Measurements from ENCODE around the gene SIM2.
A peak's percentile ranks its signal among the peaks of the same experiment; 100 is the strongest.

SIM2 gene

DNA sequence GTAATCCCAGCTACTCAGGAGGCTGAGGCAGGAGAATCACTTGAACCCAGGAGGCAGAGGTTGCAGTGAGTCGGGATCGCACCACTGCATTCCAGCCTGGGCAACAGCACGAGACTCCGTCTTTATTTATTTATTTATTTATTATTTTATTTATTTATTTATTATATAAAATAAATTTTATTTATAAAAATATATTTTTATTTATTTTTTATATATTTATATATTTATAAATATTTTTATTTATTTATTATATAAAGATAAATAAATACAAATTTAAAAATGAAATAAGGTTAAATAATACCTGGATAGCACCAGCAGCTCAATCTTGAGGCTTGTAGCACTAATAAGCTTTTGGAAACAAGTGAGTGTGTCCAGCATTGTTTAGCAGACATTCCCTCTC, 40.9 kb upstream of the SIM2 start:
- no peak for DNase-seq (ENCODE audit: extremely low spot score)
- ChIA-PET CTCF (interaction anchor here (0.6 kb wide), 1 partner anchor 27 kb away, joined by 3 read pairs; no protein-coding TSS in a partner anchor), POLR2A (interaction anchor here (0.6 kb wide), 1 partner anchor 42 kb away, joined by 3 read pairs; no protein-coding TSS in a partner anchor)
- TF ChIP-seq FOXM1 (IDR thresholded peaks at IDR 0.05; ENCODE audit: borderline replicate concordance) (no peak), TARDBP (IDR thresholded peaks at IDR 0.05) (no peak), ZNF384 (IDR thresholded peaks at IDR 0.05) (no peak), SP1 (IDR thresholded peaks at IDR 0.05) (no peak), HDGF (IDR thresholded peaks at IDR 0.05; ENCODE audit: borderline replicate concordance) (no peak)

DNA sequence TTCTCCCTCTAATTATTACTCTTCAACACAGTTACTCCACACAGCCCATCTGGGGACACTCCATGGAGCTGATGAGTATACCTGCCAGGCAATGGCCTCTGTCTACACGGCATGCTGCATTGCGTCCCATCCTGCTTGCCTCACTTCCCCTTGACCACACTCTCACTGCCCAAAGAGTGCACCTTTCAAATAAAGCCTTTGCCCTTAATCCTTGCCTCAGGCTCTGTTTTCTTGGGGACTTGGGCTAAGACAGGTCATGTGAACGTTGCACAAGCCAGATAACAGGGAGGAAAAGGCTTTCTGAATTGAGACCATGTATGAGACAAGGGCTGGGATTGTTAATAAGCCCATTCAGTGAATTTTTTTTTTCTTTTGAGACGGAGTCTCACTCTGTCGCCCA, 40.0 kb upstream of the SIM2 start:
- TF ChIP-seq, protein P1, sequence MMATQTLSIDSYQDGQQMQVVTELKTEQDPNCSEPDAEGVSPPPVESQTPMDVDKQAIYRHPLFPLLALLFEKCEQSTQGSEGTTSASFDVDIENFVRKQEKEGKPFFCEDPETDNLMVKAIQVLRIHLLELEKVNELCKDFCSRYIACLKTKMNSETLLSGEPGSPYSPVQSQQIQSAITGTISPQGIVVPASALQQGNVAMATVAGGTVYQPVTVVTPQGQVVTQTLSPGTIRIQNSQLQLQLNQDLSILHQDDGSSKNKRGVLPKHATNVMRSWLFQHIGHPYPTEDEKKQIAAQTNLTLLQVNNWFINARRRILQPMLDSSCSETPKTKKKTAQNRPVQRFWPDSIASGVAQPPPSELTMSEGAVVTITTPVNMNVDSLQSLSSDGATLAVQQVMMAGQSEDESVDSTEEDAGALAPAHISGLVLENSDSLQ (IDR thresholded peaks at IDR 0.05): no peak
- TF ChIP-seq HDGF (IDR thresholded peaks at IDR 0.05; ENCODE audit: borderline replicate concordance) (no peak), LEF1 (IDR thresholded peaks at IDR 0.05; ENCODE audit: borderline replicate concordance) (no peak), NFRKB (IDR thresholded peaks at IDR 0.05) (no peak), BHLHE40 (IDR thresholded peaks at IDR 0.05; ENCODE audit: borderline replicate concordance) (no peak), SP1 (IDR thresholded peaks at IDR 0.05) (no peak), ZNF384 (IDR thresholded peaks at IDR 0.05) (no peak), SUZ12 (IDR thresholded peaks at IDR 0.05) (no peak), FOXA1 (IDR thresholded peaks at IDR 0.05) (no peak), CTBP1 (IDR thresholded peaks at IDR 0.05; ENCODE audit: borderline replicate concordance) (no peak), L3MBTL2 (conservative IDR thresholded peaks at IDR 0.05) (no peak), ARNT (IDR thresholded peaks at IDR 0.05) (no peak), ELF4 (IDR thresholded peaks at IDR 0.05) (no peak), FOXK2 (IDR thresholded peaks at IDR 0.05) (no peak), FOXM1 (IDR thresholded peaks at IDR 0.05; ENCODE audit: borderline replicate concordance) (no peak), TARDBP (IDR thresholded peaks at IDR 0.05) (no peak)
- ChIA-PET CTCF (interaction anchor here (0.7 kb wide), 1 partner anchor 27 kb away, joined by 3 read pairs; no protein-coding TSS in a partner anchor), POLR2A (no interaction called here)
- no peak for DNase-seq (ENCODE audit: extremely low spot score)

DNA sequence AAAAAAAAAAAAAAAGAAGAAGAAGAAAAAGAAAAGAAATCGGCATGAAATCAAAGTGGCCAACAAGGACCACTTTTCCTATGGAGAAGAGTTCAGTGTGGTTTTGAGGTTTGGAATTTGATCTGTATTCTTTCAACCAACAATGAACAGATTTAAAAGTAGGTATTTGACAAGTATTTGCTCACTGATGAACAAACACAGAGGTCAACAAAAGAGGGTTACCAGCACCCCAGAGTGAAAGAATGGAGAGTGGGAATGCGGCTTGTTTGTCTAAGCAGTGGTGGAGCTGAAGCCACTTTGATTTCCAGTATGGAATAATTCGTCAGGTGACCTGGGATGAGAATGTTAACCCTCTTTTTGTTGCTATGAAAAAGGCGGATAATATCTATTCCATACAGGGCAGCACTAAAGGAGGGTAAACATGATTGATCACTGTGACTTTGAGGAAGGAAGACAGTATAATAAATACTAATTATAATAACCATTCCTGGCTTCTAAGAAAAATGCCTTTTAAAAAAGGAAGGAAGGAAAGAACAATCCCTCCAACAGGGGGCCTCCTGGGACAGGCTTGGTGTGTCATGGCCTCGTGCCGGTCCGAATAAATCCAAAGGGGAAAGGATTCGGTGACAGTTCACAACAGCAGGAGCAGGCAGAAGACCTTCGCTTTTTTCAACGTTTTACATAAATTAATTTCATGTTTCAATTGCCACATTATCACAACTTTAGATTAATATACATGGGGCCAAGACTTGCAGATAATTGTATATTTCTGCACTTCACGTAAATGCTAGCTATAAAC, 37.2 kb upstream of the SIM2 start:
- DNase-seq (ENCODE audit: extremely low spot score): peak; percentile 68
- TF ChIP-seq FOXA1 (IDR thresholded peaks at IDR 0.05) (no peak), HDGF (IDR thresholded peaks at IDR 0.05; ENCODE audit: borderline replicate concordance) (no peak), SP1 (IDR thresholded peaks at IDR 0.05) (no peak), NFRKB (IDR thresholded peaks at IDR 0.05) (no peak), FOXK2 (IDR thresholded peaks at IDR 0.05) (no peak), ZNF384 (IDR thresholded peaks at IDR 0.05) (no peak), BHLHE40 (IDR thresholded peaks at IDR 0.05; ENCODE audit: borderline replicate concordance) (no peak), FOXM1 (IDR thresholded peaks at IDR 0.05; ENCODE audit: borderline replicate concordance) (no peak), LEF1 (IDR thresholded peaks at IDR 0.05; ENCODE audit: borderline replicate concordance) (no peak), ELF4 (IDR thresholded peaks at IDR 0.05) (no peak), TARDBP (IDR thresholded peaks at IDR 0.05) (no peak), L3MBTL2 (conservative IDR thresholded peaks at IDR 0.05) (peak; percentile 79), SUZ12 (IDR thresholded peaks at IDR 0.05) (no peak), ARNT (IDR thresholded peaks at IDR 0.05) (no peak), CTBP1 (IDR thresholded peaks at IDR 0.05; ENCODE audit: borderline replicate concordance) (no peak)
- TF ChIP-seq, protein P1 (IDR thresholded peaks at IDR 0.05): peak; percentile 62
- CTCF ChIA-PET: interaction anchor here (0.6 to 3.5 kb wide), 6 partner anchors 9 to 237 kb away, joined by 4 to 13 read pairs (median 6); no protein-coding TSS in a partner anchor
- POLR2A ChIA-PET: no interaction called here

- no peak for TF ChIP-seq FOXK2 (IDR thresholded peaks at IDR 0.05)
- TF ChIP-seq BHLHE40 (IDR thresholded peaks at IDR 0.05; ENCODE audit: borderline replicate concordance): no peak
- no peak for TF ChIP-seq NFRKB (IDR thresholded peaks at IDR 0.05)
- no peak for TF ChIP-seq SP1 (IDR thresholded peaks at IDR 0.05)
- TF ChIP-seq SUZ12 (IDR thresholded peaks at IDR 0.05): no peak
- no peak for TF ChIP-seq ELF4 (IDR thresholded peaks at IDR 0.05)
- peak; percentile 42; the same call in 1 of the 2 replicates for TF ChIP-seq ZNF384 (IDR thresholded peaks at IDR 0.05)
- peak; percentile 58; the same call in 1 of the 2 replicates for TF ChIP-seq L3MBTL2 (conservative IDR thresholded peaks at IDR 0.05)
- no peak for TF ChIP-seq FOXA1 (IDR thresholded peaks at IDR 0.05)
- TF ChIP-seq FOXM1 (IDR thresholded peaks at IDR 0.05; ENCODE audit: borderline replicate concordance): no peak
- TF ChIP-seq, protein P1 (IDR thresholded peaks at IDR 0.05): no peak
- TF ChIP-seq CTBP1 (IDR thresholded peaks at IDR 0.05; ENCODE audit: borderline replicate concordance): no peak
- no peak for TF ChIP-seq LEF1 (IDR thresholded peaks at IDR 0.05; ENCODE audit: borderline replicate concordance)
- no peak for TF ChIP-seq HDGF (IDR thresholded peaks at IDR 0.05; ENCODE audit: borderline replicate concordance)
- no peak for TF ChIP-seq TARDBP (IDR thresholded peaks at IDR 0.05)
- TF ChIP-seq ARNT (IDR thresholded peaks at IDR 0.05): no peak
- CTCF ChIA-PET: interaction anchor here (0.6 to 3.5 kb wide), 4 partner anchors 10 to 520 kb away, joined by 3 to 13 read pairs (median 6); no protein-coding TSS in a partner anchor
- DNase-seq (ENCODE audit: extremely low spot score): no peak
- POLR2A ChIA-PET: no interaction called here
Observed at GRCh38 chr21:36663033-36663855, 35.7 kb upstream of the SIM2 start.

- POLR2A ChIA-PET: no interaction called here
- CTCF ChIA-PET: interaction anchor here (3.5 kb wide), 1 partner anchor 34 kb away, joined by 13 read pairs; no protein-coding TSS in a partner anchor
- TF ChIP-seq SP1 (IDR thresholded peaks at IDR 0.05) (no peak), CTBP1 (IDR thresholded peaks at IDR 0.05; ENCODE audit: borderline replicate concordance) (no peak)
- no peak for DNase-seq (ENCODE audit: extremely low spot score)
Observed at GRCh38 chr21:36664662-36664990, 34.3 kb upstream of the SIM2 start.

Data from HEK293T (cell line).